K562 (cell line): ENCODE measurements around the gene CMIP. TPM values are rescaled to one million over a fixed set of nuclear protein-coding genes. Genes with fewer than 3 reads are reported as not detected.

Experiments
- ATAC-seq: fragments of 200-7000 bp; cut with Tn5 transposase; 3 replicates; pipeline ENCODE4 v1.9.1; 2020; ENCODE audit warnings: moderate library complexity
- BruUV-seq: library from RNA; stranded (reverse); fragments of 400-500 nt; replicated peaks from 2 replicates; lab custom pipeline; 2021; lab: Mats Ljungman, UMichigan
- CTCF ChIA-PET: fragments of 300-600 bp; formaldehyde crosslinking; extraction: SDS; loops from one replicate; lab custom pipeline; 2021; ENCODE audit warnings: low intra/inter-chr PET ratio; lab: Yijun Ruan, JAX
- POLR2A ChIA-PET: fragments of 300-600, 350-650 bp; sonication (Branson Sonifier 250); formaldehyde crosslinking; extraction: SDS; loops from one replicate; lab custom pipeline; 2021; ENCODE audit warnings: antibody characterized with exemption, inconsistent platforms; lab: Yijun Ruan, JAX
- DNase-seq, 4 experiments: peaks; one replicate each; pipeline versions ENCODE4 v3.0.0 to v3.0.0-alpha.2; 2011 to 2018; ENCODE audit warnings: low spot score in 3 of 4, mixed read lengths in 3 of 4; ENCODE audit errors: extremely low read depth in 1 of 4
- FAIRE-seq: peaks from 2 replicates; lab custom pipeline; 2011; peaks lifted over from hg19 to GRCh38; lab: Jason Lieb, UNC
- H2AFZ ChIP-seq: 2 replicates; pipeline ENCODE4 v1.6.0; 2011; ENCODE audit warnings: low read depth, low read length, control low read depth, inconsistent platforms
- H3K27ac ChIP-seq: fragments of 200-600 bp; 3 replicates; pipeline ENCODE4 v1.8.0; 2011; ENCODE audit warnings: low read depth, mild to moderate bottlenecking, control low read depth, inconsistent platforms, low read length, moderate library complexity, mixed read lengths; ENCODE audit errors: extremely low read depth
- H3K27me3 ChIP-seq, 2 experiments: fragments of 300-600 bp in 1 of 2; 2 replicates in 1 of 2; 3 replicates in 1 of 2; pipeline versions ENCODE4 v1.6.0 to v1.8.0; 2011; ENCODE audit warnings: inconsistent platforms in 2 of 2, low read length in 2 of 2, mild to moderate bottlenecking in 1 of 2, mixed read lengths in 1 of 2, moderate library complexity in 1 of 2; ENCODE audit not compliant: control insufficient read depth in 2 of 2, insufficient read depth in 2 of 2
- H3K36me3 ChIP-seq: fragments of 300-600 bp; 3 replicates; pipeline ENCODE4 v1.8.0; 2011; ENCODE audit warnings: mild to moderate bottlenecking, low read length, inconsistent platforms; ENCODE audit not compliant: control insufficient read depth, insufficient read depth
- H3K4me1 ChIP-seq, 2 experiments: fragments of 200-600 bp in 1 of 2; replicated peaks in 1 of 2; 2 replicates in 1 of 2; 3 replicates in 1 of 2; pipeline versions ENCODE4 v1.5.1 to v1.8.0; 2011; ENCODE audit warnings: inconsistent platforms in 2 of 2, low read length in 2 of 2, mild to moderate bottlenecking in 1 of 2, mixed read lengths in 1 of 2, moderate library complexity in 1 of 2; ENCODE audit not compliant: control insufficient read depth in 2 of 2, insufficient read depth in 2 of 2
- H3K4me2 ChIP-seq: 2 replicates; pipeline ENCODE4 v1.6.1; 2011; ENCODE audit warnings: low read length, control low read depth, inconsistent platforms, mixed read lengths; ENCODE audit not compliant: insufficient read depth
- H3K4me3 ChIP-seq: fragments of 200-600 bp; sonication (generic), shearing (Covaris generic); 2 replicates; pipeline ENCODE4 v1.5.1; 2016; ENCODE audit warnings: control low read depth, inconsistent platforms
- H3K79me2 ChIP-seq: fragments of 200-600 bp; 3 replicates; pipeline ENCODE4 v1.8.0; 2011; ENCODE audit warnings: low read length, inconsistent platforms; ENCODE audit not compliant: control insufficient read depth, insufficient read depth
- H3K9ac ChIP-seq, 2 experiments: 2 replicates each; pipeline versions ENCODE4 v1.6.0 to v1.6.1; 2011; ENCODE audit warnings: low read depth in 2 of 2, low read length in 2 of 2, control low read depth in 1 of 2, inconsistent platforms in 1 of 2, mild to moderate bottlenecking in 1 of 2, mixed read lengths in 1 of 2; ENCODE audit not compliant: insufficient read depth in 1 of 2
- H3K9me1 ChIP-seq: one replicate; pipeline ENCODE4 v1.6.0; 2011; ENCODE audit warnings: inconsistent platforms, mild to moderate bottlenecking, low read length, moderate library complexity; ENCODE audit not compliant: control insufficient read depth, insufficient read depth
- H3K9me3 ChIP-seq: replicated peaks from 2 replicates; pipeline ENCODE4 v1.5.1; 2011; ENCODE audit warnings: low read depth, low read length, inconsistent platforms; ENCODE audit not compliant: control insufficient read depth, insufficient read depth
- H4K20me1 ChIP-seq: replicated peaks from 2 replicates; pipeline ENCODE4 v1.6.1; 2011; ENCODE audit warnings: low read length, inconsistent platforms, mixed read lengths; ENCODE audit not compliant: control insufficient read depth, insufficient read depth
- ATF1 ChIP-seq, 2 experiments: fragments of 450-650 bp in 1 of 2; IDR thresholded peaks; 2 replicates each; pipeline ENCODE4 v1.6.1; 2016; ENCODE audit warnings: missing compliant biosample characterization in 1 of 2, missing genetic modification characterization in 1 of 2
- HDAC1 ChIP-seq, 2 experiments: fragments of 450-650 bp; IDR thresholded peaks; 2 replicates each; pipeline ENCODE4 v1.6.1; 2016 to 2017; ENCODE audit warnings: inconsistent platforms in 1 of 2, mild to moderate bottlenecking in 1 of 2, moderate library complexity in 1 of 2
- HLTF ChIP-seq: fragments of 450-650 bp; IDR thresholded peaks from 2 replicates; pipeline ENCODE4 v1.6.1; 2016
- KDM1A ChIP-seq, 2 experiments: fragments of 450-650 bp; IDR thresholded peaks; 2 replicates each; pipeline ENCODE4 v1.6.1; 2016; ENCODE audit warnings: mild to moderate bottlenecking in 2 of 2
- KLF13 ChIP-seq: fragments of 450-650 bp; IDR thresholded peaks from 2 replicates; pipeline ENCODE4 v1.6.1; 2016; ENCODE audit warnings: missing genetic modification characterization, low read depth, mild to moderate bottlenecking, missing compliant biosample characterization, moderate library complexity, borderline replicate concordance
- MAFF ChIP-seq: IDR thresholded peaks from 2 replicates; pipeline ENCODE4 v1.6.1; 2012; ENCODE audit warnings: low read length, improper control_type of control experiment
- MBD2 ChIP-seq: sonication (generic); IDR thresholded peaks from 2 replicates; pipeline ENCODE4 v1.6.1; 2016; ENCODE audit warnings: low read depth, borderline replicate concordance
- MYNN ChIP-seq, 2 experiments: sonication (generic); formaldehyde crosslinking in 1 of 2; IDR thresholded peaks; 2 replicates each; pipeline versions ENCODE4 v1.5.0 to v1.6.1; 2016 to 2020; ENCODE audit warnings: antibody characterized with exemption in 1 of 2, missing genetic modification reagents in 1 of 2
- NCOA4 ChIP-seq: fragments of 450-650 bp; IDR thresholded peaks from 2 replicates; pipeline ENCODE4 v1.6.1; 2018; ENCODE audit warnings: mild to moderate bottlenecking; ENCODE audit not compliant: partially characterized antibody
- NR1H2 ChIP-seq: sonication (generic); formaldehyde crosslinking; IDR thresholded peaks from 2 replicates; pipeline ENCODE4 v1.4.0; 2020; ENCODE audit warnings: mild to moderate bottlenecking, missing genetic modification reagents
- STAT5A ChIP-seq: IDR thresholded peaks from 2 replicates; pipeline ENCODE4 v1.6.1; 2012; ENCODE audit warnings: low read length, inconsistent platforms, borderline replicate concordance
- SUPT5H ChIP-seq: fragments of 450-650 bp; IDR thresholded peaks from 2 replicates; pipeline ENCODE4 v1.6.1; 2016
- WGBS: fragments of 100-300 bp; shearing (Covaris generic); methylation state at CpG from one replicate; pipeline ENCODE4 v1.1.6; 2016; ENCODE audit warnings: low coverage, mixed read lengths; ENCODE audit not compliant: insufficient coverage; ENCODE audit errors: missing lambda C conversion rate; 5-methylcytosine and 5-hydroxymethylcytosine counted together
- in situ Hi-C: fragments of 300-500 bp; cut with MboI; formaldehyde crosslinking; loops from 4 replicates; pipeline ENCODE4 v1.15.0; 2018; ENCODE audit warnings: inconsistent platforms, mixed read lengths
- intact Hi-C: fragments of 100-400 bp; cut with micrococcal nuclease; formaldehyde crosslinking; loops from 2 replicates; pipeline ENCODE4 v1.14.2; 2022
- polyA plus RNA-seq, 8 experiments: library from polyadenylated mRNA; depleted of rRNA in 4 of 8; stranded (reverse) in 5 of 8; unstranded in 3 of 8; fragments of >200 nt; fragmentation: Nextera tagmentation in 2 of 8; fragmentation: Illumina TruSeq in 1 of 8; extraction: Ambion mirVana in 2 of 8; extraction: Trizol in 1 of 8; gene quantifications; 2 replicates each; pipeline versions ENCODE4 v1.2.1 to v1.2.3, GENCODE V29; 2011 to 2014; ENCODE audit warnings: inconsistent platforms in 1 of 8, missing spikeins in 1 of 8
- total RNA-seq, 7 experiments: library from RNA; depleted of rRNA in 6 of 7; stranded (reverse); fragments of >200 nt in 6 of 7; fragmentation: Illumina TruSeq in 2 of 7; extraction: Trizol in 2 of 7; gene quantifications; 2 replicates each; pipeline versions ENCODE4 v1.2.1 to v1.2.3, GENCODE V29; 2011 to 2021; ENCODE audit warnings: low replicate concordance in 1 of 7
- TF ChIP-seq, protein P1 (sequence below): fragments of 450-650 bp; IDR thresholded peaks from 2 replicates; pipeline ENCODE4 v1.6.1; 2016; ENCODE audit warnings: antibody characterized with exemption
- TF ChIP-seq, protein P2 (sequence below): IDR thresholded peaks from 2 replicates; pipeline ENCODE4 v1.6.1; 2014; ENCODE audit warnings: antibody characterized with exemption
- TF ChIP-seq, protein P3 (sequence below): fragments of 450-650 bp; IDR thresholded peaks from 2 replicates; pipeline ENCODE4 v1.6.1; 2018; ENCODE audit not compliant: partially characterized antibody
- TF ChIP-seq, protein P4 (sequence below): sonication (generic); formaldehyde crosslinking; IDR thresholded peaks from 2 replicates; pipeline ENCODE4 v1.8.0; 2022; ENCODE audit warnings: mild to moderate bottlenecking, missing genetic modification reagents

The CMIP gene
- total and polyA plus RNA-seq, 9 of the 15 experiments (the other 6 are each of a cell fraction or from before 2014, with no cell fraction given), result 0.94 to 82.5 (median 10.3) TPM

DNA sequence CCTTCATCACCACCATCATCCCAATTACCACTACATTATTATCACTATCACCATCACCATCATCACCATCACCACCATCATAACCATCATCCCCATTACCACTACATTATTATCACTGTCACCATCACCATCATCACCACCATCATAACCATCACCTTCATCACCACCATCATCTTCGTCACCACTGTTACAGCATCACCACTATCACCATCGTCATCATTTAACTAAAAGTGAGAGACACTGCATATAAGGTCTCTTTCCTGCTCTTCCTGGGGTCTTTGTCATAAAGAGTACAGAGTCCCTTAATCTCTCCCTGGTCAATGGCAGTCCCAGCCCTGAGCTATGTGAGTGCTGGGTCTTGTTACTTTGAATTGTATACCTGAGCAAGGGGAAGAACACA, 133.5 kb downstream of the CMIP start:
- Histone ChIP-seq H3K4me1 (peaks cover 0 to 3% of the 10 kb centered on the region in 2 experiments; a peak in 1 of 5 replicates), H3K9ac (no peak overlapping the region), H3K27ac (no peak overlapping the region), H3K4me2 (no peak overlapping the region), H3K79me2 (peaks cover 19% of the 10 kb centered on the region), H3K9me1 (peaks cover 5% of the 10 kb centered on the region), H2AFZ (no peak overlapping the region), H3K27me3 (no peaks in the 10 kb centered on the region; a peak in 1 of 5 replicates), H4K20me1 (peaks cover 22% of the 10 kb centered on the region), H3K36me3 (peaks cover 3% of the 10 kb centered on the region; the same call in 2 of the 3 replicates), H3K9me3 (no peaks in the 10 kb centered on the region; the same call in 1 of the 2 replicates), H3K4me3 (no peak overlapping the region)
- ChIA-PET POLR2A (no interaction called here), CTCF (no interaction called here)
- no peak for DNase-seq
- BruUV-seq, result no TSS peak
- 86% methylated on average over 2 of the region's 2 CpGs for WGBS
- no peak for ATAC-seq
- in situ Hi-C loops (no loop called here), intact Hi-C loops (no loop called here)
- no peak for FAIRE-seq
- TF ChIP-seq, protein P1, sequence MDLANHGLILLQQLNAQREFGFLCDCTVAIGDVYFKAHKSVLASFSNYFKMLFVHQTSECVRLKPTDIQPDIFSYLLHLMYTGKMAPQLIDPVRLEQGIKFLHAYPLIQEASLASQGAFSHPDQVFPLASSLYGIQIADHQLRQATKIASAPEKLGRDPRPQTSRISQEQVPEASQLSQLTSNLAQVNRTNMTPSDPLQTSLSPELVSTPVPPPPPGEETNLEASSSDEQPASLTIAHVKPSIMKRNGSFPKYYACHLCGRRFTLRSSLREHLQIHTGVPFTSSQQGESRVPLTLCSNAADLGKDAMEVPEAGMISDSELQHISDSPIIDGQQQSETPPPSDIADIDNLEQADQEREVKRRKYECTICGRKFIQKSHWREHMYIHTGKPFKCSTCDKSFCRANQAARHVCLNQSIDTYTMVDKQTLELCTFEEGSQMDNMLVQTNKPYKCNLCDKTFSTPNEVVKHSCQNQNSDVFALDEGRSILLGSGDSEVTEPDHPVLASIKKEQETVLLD, result peak; percentile 27; the same call in 1 of the 2 replicates
- TF ChIP-seq SUPT5H (peak; percentile 6; the same call in 1 of the 2 replicates), ATF1 (CRISPR knock-in tag; IDR thresholded peaks at IDR 0.05) (no peak), ATF1 (tag; IDR thresholded peaks at IDR 0.05) (no peak), STAT5A (no peak), HDAC1 (IDR thresholded peaks at IDR 0.05) (peak in 1 of 2 experiments; percentile 42; a peak in 2 of 4 replicates), NCOA4 (peak; percentile 19), MYNN (IDR thresholded peaks at IDR 0.05) (no peak), MYNN (CRISPR knock-in tag; IDR thresholded peaks at IDR 0.05) (no peak), HLTF (peak; percentile 20; the same call in 1 of the 2 replicates), KDM1A (IDR thresholded peaks at IDR 0.05) (peak; percentile 51 to 60; a peak in 3 of 4 replicates), NR1H2 (CRISPR knock-in tag) (no peak), MAFF (no peak), KLF13 (tag) (no peak), MBD2 (no peak)
- TF ChIP-seq, protein P2, sequence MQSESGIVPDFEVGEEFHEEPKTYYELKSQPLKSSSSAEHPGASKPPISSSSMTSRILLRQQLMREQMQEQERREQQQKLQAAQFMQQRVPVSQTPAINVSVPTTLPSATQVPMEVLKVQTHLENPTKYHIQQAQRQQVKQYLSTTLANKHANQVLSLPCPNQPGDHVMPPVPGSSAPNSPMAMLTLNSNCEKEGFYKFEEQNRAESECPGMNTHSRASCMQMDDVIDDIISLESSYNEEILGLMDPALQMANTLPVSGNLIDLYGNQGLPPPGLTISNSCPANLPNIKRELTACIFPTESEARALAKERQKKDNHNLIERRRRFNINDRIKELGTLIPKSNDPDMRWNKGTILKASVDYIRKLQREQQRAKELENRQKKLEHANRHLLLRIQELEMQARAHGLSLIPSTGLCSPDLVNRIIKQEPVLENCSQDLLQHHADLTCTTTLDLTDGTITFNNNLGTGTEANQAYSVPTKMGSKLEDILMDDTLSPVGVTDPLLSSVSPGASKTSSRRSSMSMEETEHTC, result no peak
- TF ChIP-seq, protein P3, sequence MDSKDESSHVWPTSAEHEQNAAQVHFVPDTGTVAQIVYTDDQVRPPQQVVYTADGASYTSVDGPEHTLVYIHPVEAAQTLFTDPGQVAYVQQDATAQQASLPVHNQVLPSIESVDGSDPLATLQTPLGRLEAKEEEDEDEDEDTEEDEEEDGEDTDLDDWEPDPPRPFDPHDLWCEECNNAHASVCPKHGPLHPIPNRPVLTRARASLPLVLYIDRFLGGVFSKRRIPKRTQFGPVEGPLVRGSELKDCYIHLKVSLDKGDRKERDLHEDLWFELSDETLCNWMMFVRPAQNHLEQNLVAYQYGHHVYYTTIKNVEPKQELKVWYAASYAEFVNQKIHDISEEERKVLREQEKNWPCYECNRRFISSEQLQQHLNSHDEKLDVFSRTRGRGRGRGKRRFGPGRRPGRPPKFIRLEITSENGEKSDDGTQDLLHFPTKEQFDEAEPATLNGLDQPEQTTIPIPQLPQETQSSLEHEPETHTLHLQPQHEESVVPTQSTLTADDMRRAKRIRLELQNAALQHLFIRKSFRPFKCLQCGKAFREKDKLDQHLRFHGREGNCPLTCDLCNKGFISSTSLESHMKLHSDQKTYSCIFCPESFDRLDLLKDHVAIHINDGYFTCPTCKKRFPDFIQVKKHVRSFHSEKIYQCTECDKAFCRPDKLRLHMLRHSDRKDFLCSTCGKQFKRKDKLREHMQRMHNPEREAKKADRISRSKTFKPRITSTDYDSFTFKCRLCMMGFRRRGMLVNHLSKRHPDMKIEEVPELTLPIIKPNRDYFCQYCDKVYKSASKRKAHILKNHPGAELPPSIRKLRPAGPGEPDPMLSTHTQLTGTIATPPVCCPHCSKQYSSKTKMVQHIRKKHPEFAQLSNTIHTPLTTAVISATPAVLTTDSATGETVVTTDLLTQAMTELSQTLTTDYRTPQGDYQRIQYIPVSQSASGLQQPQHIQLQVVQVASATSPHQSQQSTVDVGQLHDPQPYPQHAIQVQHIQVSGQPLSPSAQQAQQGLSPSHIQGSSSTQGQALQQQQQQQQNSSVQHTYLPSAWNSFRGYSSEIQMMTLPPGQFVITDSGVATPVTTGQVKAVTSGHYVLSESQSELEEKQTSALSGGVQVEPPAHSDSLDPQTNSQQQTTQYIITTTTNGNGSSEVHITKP, result no peak
- TF ChIP-seq, protein P4, sequence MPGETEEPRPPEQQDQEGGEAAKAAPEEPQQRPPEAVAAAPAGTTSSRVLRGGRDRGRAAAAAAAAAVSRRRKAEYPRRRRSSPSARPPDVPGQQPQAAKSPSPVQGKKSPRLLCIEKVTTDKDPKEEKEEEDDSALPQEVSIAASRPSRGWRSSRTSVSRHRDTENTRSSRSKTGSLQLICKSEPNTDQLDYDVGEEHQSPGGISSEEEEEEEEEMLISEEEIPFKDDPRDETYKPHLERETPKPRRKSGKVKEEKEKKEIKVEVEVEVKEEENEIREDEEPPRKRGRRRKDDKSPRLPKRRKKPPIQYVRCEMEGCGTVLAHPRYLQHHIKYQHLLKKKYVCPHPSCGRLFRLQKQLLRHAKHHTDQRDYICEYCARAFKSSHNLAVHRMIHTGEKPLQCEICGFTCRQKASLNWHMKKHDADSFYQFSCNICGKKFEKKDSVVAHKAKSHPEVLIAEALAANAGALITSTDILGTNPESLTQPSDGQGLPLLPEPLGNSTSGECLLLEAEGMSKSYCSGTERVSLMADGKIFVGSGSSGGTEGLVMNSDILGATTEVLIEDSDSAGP (CRISPR knock-in tag), result no peak
